Small intestine (tissue), 7 donors: Measurements from ENCODE around the gene PIGR. TPM values are rescaled to one million over a fixed set of nuclear protein-coding genes. Genes with fewer than 3 reads are reported as not detected.
A peak's percentile ranks its signal among the peaks of the same experiment; 100 is the strongest.

ENCODE experiments used
- DNase-seq, 2 donors: peaks; one replicate each; pipeline versions ENCODE4 v3.0.0 to v3.0.0-alpha.2; 2013
- FAIRE-seq: peaks from 2 replicates; lab custom pipeline; 2012; peaks lifted over from hg19 to GRCh38; lab: Jason Lieb, UNC
- H3K27ac ChIP-seq, 3 donors: one replicate each; pipeline ENCODE4 v1.5.1; 2013; ENCODE audit warnings: low read length in 2 of 3, mild to moderate bottlenecking in 2 of 3, control low read depth in 1 of 3, inconsistent platforms in 1 of 3, low read depth in 1 of 3, moderate library complexity in 1 of 3
- H3K27me3 ChIP-seq, 3 donors: one replicate each; pipeline ENCODE4 v1.6.1; 2013; ENCODE audit warnings: low read length in 3 of 3, inconsistent platforms in 1 of 3; ENCODE audit not compliant: control insufficient read depth in 3 of 3, insufficient read depth in 3 of 3
- H3K36me3 ChIP-seq, 3 donors: one replicate each; pipeline ENCODE4 v1.6.1; 2013; ENCODE audit warnings: low read length in 3 of 3, inconsistent platforms in 1 of 3, low read depth in 1 of 3, mild to moderate bottlenecking in 1 of 3, moderate library complexity in 1 of 3; ENCODE audit not compliant: control insufficient read depth in 3 of 3, insufficient read depth in 2 of 3
- H3K4me1 ChIP-seq, 3 donors: one replicate each; pipeline ENCODE4 v1.6.1; 2013; ENCODE audit warnings: low read length in 2 of 3, inconsistent platforms in 1 of 3, low read depth in 1 of 3, mild to moderate bottlenecking in 1 of 3, moderate library complexity in 1 of 3; ENCODE audit not compliant: control insufficient read depth in 3 of 3, insufficient read depth in 2 of 3
- H3K4me3 ChIP-seq, 3 donors: one replicate each; pipeline ENCODE4 v1.5.1; 2013; ENCODE audit warnings: low read length in 3 of 3, control low read depth in 1 of 3, inconsistent platforms in 1 of 3, low read depth in 1 of 3, mild to moderate bottlenecking in 1 of 3, moderate library complexity in 1 of 3
- H3K9me3 ChIP-seq, 2 donors: one replicate each; pipeline ENCODE4 v1.6.1; 2013; ENCODE audit warnings: low read depth in 1 of 2, low read length in 1 of 2; ENCODE audit not compliant: control insufficient read depth in 2 of 2, insufficient read depth in 1 of 2
- WGBS, 3 donors: extraction: QIAGEN DNeasy Blood & Tissue Kit; methylation state at CpG; one replicate each; pipeline ENCODE4 v1.1.7; 2013; 5-methylcytosine and 5-hydroxymethylcytosine counted together
- polyA plus RNA-seq, 4 donors: library from polyadenylated mRNA; stranded (reverse) in 3 of 4; unstranded in 1 of 4; fragments of 200-250 nt in 3 of 4; fragments of 120-200 nt in 1 of 4; gene quantifications; one replicate each; pipeline versions ENCODE4 v1.2.1 to v1.2.3, GENCODE V29; 2013
- donor health status: healthy with polysubstance abuse.
- donor health status: control.
- donor health status: control.
- donor health status: Bipolar disorder and iron deficiency.
- donor health status: healthy.

Gene PIGR
- polyA plus RNA-seq, 4 donors = 2.7 to 3,013 (median 498) TPM

DNA sequence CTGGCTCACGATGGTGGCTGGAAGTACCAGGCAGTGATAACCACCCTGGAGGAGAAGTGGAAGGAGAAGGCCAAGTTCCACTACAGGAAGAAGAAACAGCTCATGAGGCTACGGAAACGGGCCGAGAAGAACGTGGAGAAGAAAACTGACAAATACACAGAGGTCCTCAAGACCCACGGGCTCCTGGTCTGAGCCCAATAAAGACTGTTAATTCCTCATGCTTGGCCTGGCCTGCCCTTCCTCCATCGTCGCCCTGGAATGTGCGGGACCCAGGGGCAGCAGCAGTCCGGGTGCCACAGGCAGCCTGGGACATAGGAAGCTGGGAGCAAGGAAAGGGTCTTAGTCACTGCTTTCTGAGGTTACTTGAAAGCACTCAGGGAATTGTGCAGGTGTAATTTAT is 38.2 kb downstream of the PIGR start:
- DNase-seq (no peak), FAIRE-seq (no peak)
- 88 to 91% (median 90%) methylated on average over 10 of the region's 10 CpGs for WGBS, 3 donors
- Histone ChIP-seq H3K4me1 (peaks cover 0 to 35% (median 0%) of the 10 kb centered on the region in 3 donors), H3K27me3 (peaks cover 0 to 5% (median 0%) of the 10 kb centered on the region in 3 donors), H3K36me3 (peaks cover 0 to 5% (median 0%) of the 10 kb centered on the region in 3 donors), H3K9me3 (no peaks in the 10 kb centered on the region), H3K27ac (peak overlapping the region in 1 of 3 donors; percentile 32), H3K4me3 (no peak overlapping the region)

- FAIRE-seq = no peak
- peaks cover 0 to 5% (median 0%) of the 10 kb centered on the region in 3 donors for H3K27me3 ChIP-seq
- peaks cover 0 to 5% (median 0%) of the 10 kb centered on the region in 3 donors for H3K36me3 ChIP-seq
- H3K9me3 ChIP-seq = no peaks in the 10 kb centered on the region
- H3K4me3 ChIP-seq = no peak overlapping the region
- H3K27ac ChIP-seq = no peak overlapping the region
- 88 to 90% (median 88%) methylated on average over 23 of the region's 23 CpGs for WGBS, 3 donors
- H3K4me1 ChIP-seq = peaks cover 0 to 31% (median 0%) of the 10 kb centered on the region in 3 donors
- DNase-seq = no peak
Observed at GRCh38 chr1:206907304-206907991, 38.8 kb downstream of the PIGR start.

GRCh38 chr1:206905295-206906164 is 40.7 kb downstream of the PIGR start:
- Histone ChIP-seq H3K4me1 (peaks cover 0 to 17% (median 0%) of the 10 kb centered on the region in 3 donors), H3K36me3 (peaks cover 0 to 5% (median 0%) of the 10 kb centered on the region in 3 donors), H3K27me3 (peaks cover 0 to 5% (median 0%) of the 10 kb centered on the region in 3 donors), H3K9me3 (no peaks in the 10 kb centered on the region), H3K27ac (no peak overlapping the region), H3K4me3 (no peak overlapping the region)
- DNase-seq (no peak), FAIRE-seq (no peak)
- WGBS, 3 donors = 66 to 84% (median 72%) methylated on average over 4 of the region's 4 CpGs

DNA sequence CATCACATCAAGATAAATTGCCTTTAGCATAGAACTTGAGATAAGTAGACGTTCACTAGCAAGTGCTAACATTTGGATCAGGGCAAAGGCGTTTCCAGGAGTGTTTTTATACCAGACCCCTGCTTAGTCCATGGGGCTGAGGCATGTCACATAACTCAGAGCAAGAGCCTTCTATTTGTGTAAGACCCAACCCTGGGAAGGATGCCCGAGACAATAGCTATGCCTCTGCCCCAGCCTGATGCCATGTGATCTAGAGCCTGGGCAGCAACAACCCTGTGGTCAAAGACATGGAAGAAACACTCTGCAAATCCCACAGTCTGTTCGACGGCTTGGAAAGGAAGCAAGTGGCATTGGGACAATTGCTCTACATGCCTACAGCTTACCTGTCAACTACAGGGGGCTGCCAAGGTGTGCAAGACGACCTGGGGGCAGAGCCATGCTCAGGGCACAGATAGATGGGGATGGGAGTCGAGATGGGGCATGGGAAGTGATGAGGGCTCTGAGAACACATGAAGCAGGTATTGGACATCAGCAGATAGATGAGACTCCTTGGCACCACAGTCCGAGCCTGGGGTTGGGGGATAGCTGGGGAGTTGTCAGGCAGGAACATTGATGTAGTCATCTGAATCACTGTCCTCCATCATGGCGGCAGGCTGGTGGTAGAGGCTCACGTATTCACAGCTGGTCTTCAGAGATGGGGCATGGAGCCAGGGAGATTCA is 41.7 kb downstream of the PIGR start:
- Histone ChIP-seq H3K36me3 (peaks cover 0 to 5% (median 0%) of the 10 kb centered on the region in 3 donors), H3K27ac (no peak overlapping the region), H3K27me3 (peaks cover 0 to 5% (median 0%) of the 10 kb centered on the region in 3 donors), H3K4me3 (no peak overlapping the region), H3K4me1 (peaks cover 0 to 12% (median 0%) of the 10 kb centered on the region in 3 donors), H3K9me3 (no peaks in the 10 kb centered on the region)
- DNase-seq (no peak), FAIRE-seq (no peak)
- WGBS, 3 donors = 85 to 91% (median 88%) methylated on average over 10 of the region's 10 CpGs

- WGBS, 3 donors = 66 to 88% (median 78%) methylated on average over 2 of the region's 2 CpGs
- DNase-seq = no peak
- no peaks in the 10 kb centered on the region for H3K9me3 ChIP-seq
- H3K27ac ChIP-seq = no peak overlapping the region
- peaks cover 0 to 8% (median 0%) of the 10 kb centered on the region in 3 donors for H3K4me1 ChIP-seq
- no peak overlapping the region for H3K4me3 ChIP-seq
- peaks cover 0 to 5% (median 0%) of the 10 kb centered on the region in 3 donors for H3K36me3 ChIP-seq
- peaks cover 0 to 4% (median 0%) of the 10 kb centered on the region in 3 donors for H3K27me3 ChIP-seq
- no peak for FAIRE-seq
Observed at GRCh38 chr1:206903687-206904086, 42.6 kb downstream of the PIGR start.

GRCh38 chr1:206902702-206903101 is 43.6 kb downstream of the PIGR start:
- DNase-seq (no peak), FAIRE-seq (no peak)
- peaks cover 0 to 2% (median 0%) of the 10 kb centered on the region in 3 donors for H3K27me3 ChIP-seq
- H3K9me3 ChIP-seq = no peaks in the 10 kb centered on the region
- no peak overlapping the region for H3K4me3 ChIP-seq
- peaks cover 0 to 5% (median 0%) of the 10 kb centered on the region in 3 donors for H3K36me3 ChIP-seq
- H3K4me1 ChIP-seq = peaks cover 0 to under 1% (median 0%) of the 10 kb centered on the region in 3 donors
- no peak overlapping the region for H3K27ac ChIP-seq
- 72 to 97% (median 74%) methylated on average over 1 of the region's 1 CpG for WGBS, 3 donors

GRCh38 chr1:206901944-206902343 is 44.3 kb downstream of the PIGR start:
- Histone ChIP-seq H3K36me3 (peaks cover 0 to 3% (median 0%) of the 10 kb centered on the region in 3 donors), H3K4me3 (no peak overlapping the region), H3K27me3 (peaks cover 0 to 2% (median 0%) of the 10 kb centered on the region in 3 donors), H3K27ac (no peak overlapping the region), H3K9me3 (no peaks in the 10 kb centered on the region), H3K4me1 (no peaks in the 10 kb centered on the region)
- no peak for DNase-seq
- FAIRE-seq = no peak
- WGBS, 3 donors = 89 to 94% (median 94%) methylated on average over 6 of the region's 6 CpGs

DNA sequence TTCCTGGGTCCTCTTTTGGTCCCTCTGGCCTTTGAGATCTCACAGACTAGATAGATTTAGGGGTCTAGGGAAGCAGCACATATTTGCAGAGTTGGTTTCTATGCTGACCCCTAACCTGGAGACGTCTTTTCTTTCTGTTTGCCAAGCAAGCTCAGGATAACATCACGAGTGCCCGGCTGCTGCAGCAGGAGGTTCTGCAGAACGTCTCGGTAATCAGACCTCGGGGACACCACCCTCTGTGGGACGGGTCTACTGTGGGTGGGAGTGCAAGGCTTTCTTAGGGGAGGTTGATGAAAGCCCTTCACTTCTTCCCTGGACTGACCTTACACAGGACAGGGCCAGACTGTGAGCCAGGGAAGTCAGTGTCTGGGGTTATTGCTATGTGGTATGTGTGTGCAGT is 46.1 kb downstream of the PIGR start:
- no peaks in the 10 kb centered on the region for H3K9me3 ChIP-seq
- 79 to 87% (median 80%) methylated on average over 7 of the region's 7 CpGs for WGBS, 3 donors
- H3K4me1 ChIP-seq = no peaks in the 10 kb centered on the region
- peaks cover 0 to 2% (median 0%) of the 10 kb centered on the region in 3 donors for H3K27me3 ChIP-seq
- FAIRE-seq = no peak
- H3K27ac ChIP-seq = no peak overlapping the region
- peaks cover 0 to 3% (median 0%) of the 10 kb centered on the region in 3 donors for H3K36me3 ChIP-seq
- H3K4me3 ChIP-seq = no peak overlapping the region
- no peak for DNase-seq
